ENCODE measurements around the gene RNF10. TPM values are rescaled to one million over a fixed set of nuclear protein-coding genes. Genes with fewer than 3 reads are reported as not detected.

Gene RNF10
- total and polyA plus RNA-seq, 10 of the 15 experiments (the other 5 are each of a cell fraction or from before 2014, with no cell fraction given), result 48.2 to 127 (median 64.5) TPM

GRCh38 chr12:120514002-120514401 is 20.2 kb upstream of the RNF10 start:
- BruUV-seq (replicated peaks), result no TSS peak
- DNase-seq (ENCODE audit: low read depth, low spot score) (no peak), ATAC-seq (no peak), FAIRE-seq (no peak)
- H3K27ac ChIP-seq (ENCODE audit: control insufficient read depth, insufficient read depth), result no peak overlapping the region
- H3K4me1 ChIP-seq (ENCODE audit: control insufficient read depth, insufficient read depth, low read length), result no peaks in the 10 kb centered on the region
- H3K27me3 ChIP-seq (replicated peaks in 1 of 2; ENCODE audit: control insufficient read depth in 2 of 2, insufficient read depth in 2 of 2, low read length in 1 of 2), result no peaks in the 10 kb centered on the region
- H3K9ac ChIP-seq (ENCODE audit: control insufficient read depth, insufficient read depth, low read length), result no peak overlapping the region
- no peak overlapping the region for H3K4me2 ChIP-seq (ENCODE audit: control insufficient read depth, insufficient read depth)
- SMC1A ChIA-PET (ENCODE audit: uncharacterized antibody, unreplicated experiment), result interaction anchor here (0.9 kb wide), 1 partner anchor 27 kb away, joined by 3 read pairs; no protein-coding TSS in a partner anchor
- intact Hi-C loops (cut with micrococcal nuclease; ENCODE audit: unreplicated experiment) (no loop called here), in situ Hi-C loops (cut with MboI) (no loop called here)
- H3K9me3 ChIP-seq (replicated peaks; ENCODE audit: control insufficient read depth, insufficient read depth, low read length), result no peaks in the 10 kb centered on the region
- no peaks in the 10 kb centered on the region for H3K79me2 ChIP-seq (ENCODE audit: control insufficient read depth, insufficient read depth, low read length)
- POLR2A ChIA-PET, result interaction anchor here (0.9 kb wide), 1 partner anchor 13 kb away, joined by 5 read pairs; no protein-coding TSS in a partner anchor
- TF ChIP-seq CTCF (IDR thresholded peaks at IDR 0.05 in 2 of 3, conservative IDR thresholded peaks at IDR 0.05 in 1 of 3; ENCODE audit: control insufficient read depth in 2 of 3, extremely low read depth in 1 of 3, insufficient read depth in 1 of 3, low read depth in 3 of 3, low read length in 3 of 3) (no peak), FOS (IDR thresholded peaks at IDR 0.05; ENCODE audit: borderline replicate concordance, extremely low read depth, insufficient read length) (no peak), CREB1 (IDR thresholded peaks at IDR 0.05; ENCODE audit: low read depth) (no peak), SPI1 (IDR thresholded peaks at IDR 0.05; ENCODE audit: borderline replicate concordance, insufficient read depth, low read depth, low read length) (no peak)
- CTCF ChIA-PET, result no interaction called here
- 94% methylated on average over 7 of the region's 7 CpGs for WGBS (ENCODE audit: insufficient coverage, insufficient replicate concordance, low lambda C conversion rate, missing lambda C conversion rate)
- H3K36me3 ChIP-seq (ENCODE audit: control insufficient read depth in 2 of 2, insufficient read depth in 2 of 2, low read length in 1 of 2), result peaks cover 0 to 10% of the 10 kb centered on the region in 2 experiments; a peak in 2 of 4 replicates
- H3K4me3 ChIP-seq, result no peak overlapping the region
- no peak overlapping the region for H2AFZ ChIP-seq (ENCODE audit: control insufficient read depth, low read depth, low read length)
- H4K20me1 ChIP-seq (ENCODE audit: control insufficient read depth, insufficient read depth), result no peaks in the 10 kb centered on the region
- RAD21 ChIA-PET (ENCODE audit: unreplicated experiment), result no interaction called here

- Histone ChIP-seq H3K79me2 (ENCODE audit: control insufficient read depth, insufficient read depth, low read length) (no peaks in the 10 kb centered on the region), H3K4me1 (ENCODE audit: control insufficient read depth, insufficient read depth, low read length) (no peaks in the 10 kb centered on the region), H2AFZ (ENCODE audit: control insufficient read depth, low read depth, low read length) (no peak overlapping the region), H3K36me3 (ENCODE audit: control insufficient read depth in 2 of 2, insufficient read depth in 2 of 2, low read length in 1 of 2) (peaks cover 0 to 5% of the 10 kb centered on the region in 2 experiments; a peak in 2 of 4 replicates), H3K9me3 (replicated peaks; ENCODE audit: control insufficient read depth, insufficient read depth, low read length) (no peaks in the 10 kb centered on the region), H3K4me3 (no peak overlapping the region), H3K27me3 (replicated peaks in 1 of 2; ENCODE audit: control insufficient read depth in 2 of 2, insufficient read depth in 2 of 2, low read length in 1 of 2) (no peaks in the 10 kb centered on the region), H3K4me2 (ENCODE audit: control insufficient read depth, insufficient read depth) (no peak overlapping the region), H4K20me1 (ENCODE audit: control insufficient read depth, insufficient read depth) (no peaks in the 10 kb centered on the region), H3K27ac (ENCODE audit: control insufficient read depth, insufficient read depth) (no peak overlapping the region), H3K9ac (ENCODE audit: control insufficient read depth, insufficient read depth, low read length) (no peak overlapping the region)
- ChIA-PET POLR2A (no interaction called here), SMC1A (ENCODE audit: uncharacterized antibody, unreplicated experiment) (no interaction called here), RAD21 (ENCODE audit: unreplicated experiment) (no interaction called here), CTCF (interaction anchor here (1.1 kb wide), 1 partner anchor 15 kb away, joined by 3 read pairs; no protein-coding TSS in a partner anchor)
- 96% methylated on average over 2 of the region's 2 CpGs for WGBS (ENCODE audit: insufficient coverage, insufficient replicate concordance, low lambda C conversion rate, missing lambda C conversion rate)
- in situ Hi-C loops (cut with MboI), result no loop called here
- no TSS peak for BruUV-seq (replicated peaks)
- FAIRE-seq, result no peak
- intact Hi-C loops (cut with micrococcal nuclease; ENCODE audit: unreplicated experiment), result no loop called here
- no peak for ATAC-seq
- DNase-seq (ENCODE audit: low read depth, low spot score), result no peak
- no peak for TF ChIP-seq PAX8 (IDR thresholded peaks at IDR 0.05)
- TF ChIP-seq PRDM15 (CRISPR knock-in tag; IDR thresholded peaks at IDR 0.05), result no peak
- no peak for TF ChIP-seq SUPT20H (IDR thresholded peaks at IDR 0.05; ENCODE audit: borderline replicate concordance, control insufficient read depth, low read depth, low read length)
- TF ChIP-seq ZNF622 (IDR thresholded peaks at IDR 0.05), result no peak
- no peak for TF ChIP-seq RCOR1 (conservative IDR thresholded peaks at IDR 0.05; ENCODE audit: low read depth, low read length)
These were observed 18.7 kb upstream of the RNF10 start for GRCh38 chr12:120515496-120515895.

Measured in GM12878 (cell line).